Hepatocyte (in vitro differentiated cells): ENCODE results near the gene XG.
"Not testable (repeated sequence)": the region's sequence is repeated elsewhere in the genome, so short reads cannot be mapped to it uniquely, and the experiment has no call there.

Experiments
- CTCF ChIP-seq: fragments of 200-600 bp; sonication (generic); IDR thresholded peaks from 2 replicates; pipeline ENCODE4 v1.5.1; 2016; ENCODE audit warnings: antibody characterized with exemption, mild to moderate bottlenecking; ENCODE audit not compliant: poor library complexity
- EZH2phosphoT487 ChIP-seq: fragments of 200-600 bp; sonication (generic); IDR thresholded peaks from one replicate; pipeline ENCODE4 v1.6.1; 2018; ENCODE audit warnings: antibody characterized with exemption, mild to moderate bottlenecking, low read depth, moderate library complexity; ENCODE audit not compliant: unreplicated experiment, severe bottlenecking

GRCh38 chrX:2764766-2765548 is 13.1 kb downstream of the XG start:
- TF ChIP-seq CTCF, EZH2phosphoT487: not testable (repeated sequence)
